IgD-negative memory B cell (primary cell): Measurements from ENCODE around the gene CD2. TPM values are rescaled to one million over a fixed set of nuclear protein-coding genes. Genes with fewer than 3 reads are reported as not detected.

Source experiments
- H3K27ac Mint-ChIP-seq, 3 donors: one replicate each; pipeline ENCODE4 v1.8.0; 2020 to 2022; ENCODE audit warnings: mild to moderate bottlenecking in 3 of 3, mixed read lengths in 3 of 3, moderate library complexity in 1 of 3
- H3K27me3 Mint-ChIP-seq: one replicate; pipeline ENCODE4 v1.8.0; 2021; ENCODE audit warnings: mixed read lengths
- H3K36me3 Mint-ChIP-seq: one replicate; pipeline ENCODE4 v1.8.0; 2020; ENCODE audit warnings: mild to moderate bottlenecking, mixed read lengths
- H3K4me1 Mint-ChIP-seq, 3 donors: one replicate each; pipeline ENCODE4 v1.8.0; 2020 to 2022; ENCODE audit warnings: mixed read lengths in 3 of 3, mild to moderate bottlenecking in 1 of 3
- H3K4me3 Mint-ChIP-seq, 4 donors: one replicate each; pipeline ENCODE4 v1.8.0; 2020 to 2022; ENCODE audit warnings: mild to moderate bottlenecking in 4 of 4, mixed read lengths in 4 of 4, moderate library complexity in 3 of 4
- H3K9me3 Mint-ChIP-seq, 3 donors: one replicate each; pipeline ENCODE4 v1.8.0; 2020 to 2021; ENCODE audit warnings: mixed read lengths in 3 of 3, mild to moderate bottlenecking in 1 of 3
- polyA plus RNA-seq: library from polyadenylated mRNA; unstranded; fragments of 300-500 nt; fragmentation: Illumina TruSeq; gene quantifications from one replicate; pipeline ENCODE4 v1.2.3, GENCODE V29; 2021

CD2 gene
- polyA plus RNA-seq, 1 donor from 2014 or later: 6.6 TPM

DNA sequence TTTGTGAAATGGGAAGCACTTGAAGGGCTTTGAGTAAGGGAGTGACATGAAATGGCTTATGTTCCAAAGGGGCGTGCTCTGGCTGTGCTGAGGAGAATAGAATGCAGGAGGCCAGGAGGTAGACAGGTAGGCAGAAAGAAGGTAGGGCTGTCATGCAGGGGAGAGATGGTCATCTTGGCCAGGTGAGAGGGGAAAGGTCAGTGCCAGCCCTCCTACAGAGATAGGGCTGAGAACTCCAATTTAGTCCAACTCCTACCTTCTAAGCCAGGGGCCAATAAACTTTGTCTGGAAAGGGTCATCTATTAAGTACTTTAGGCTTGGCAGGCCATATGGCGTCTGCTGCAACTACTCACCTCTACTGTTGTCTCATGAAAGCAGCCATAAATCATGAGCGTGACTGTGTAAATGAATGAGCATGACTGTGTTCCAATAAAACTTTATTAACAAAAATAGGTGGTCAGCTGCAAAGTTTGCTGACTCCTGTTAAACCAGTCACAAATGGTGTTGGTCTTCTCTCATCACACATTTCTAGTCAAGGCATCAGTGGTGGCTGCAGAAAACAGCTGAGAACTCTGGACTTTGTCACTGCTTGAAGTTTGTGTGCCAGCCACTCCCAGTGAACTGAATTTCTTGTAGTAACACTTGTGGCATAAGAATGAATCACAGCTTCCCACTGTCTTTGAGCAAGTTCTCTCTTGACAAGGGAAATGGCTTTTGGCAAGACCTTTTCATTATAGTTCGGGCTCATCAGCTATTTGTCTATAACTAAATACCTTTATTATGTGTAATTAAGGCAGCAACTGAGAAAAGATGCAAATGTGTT is 32.0 kb upstream of the CD2 start:
- Mint-ChIP-seq H3K4me3 (no peak overlapping the region), H3K4me1 (peaks cover 1 to 8% (median 5%) of the 10 kb centered on the region in 3 donors), H3K9me3 (no peaks in the 10 kb centered on the region), H3K27ac (no peak overlapping the region), H3K36me3 (no peaks in the 10 kb centered on the region), H3K27me3 (no peaks in the 10 kb centered on the region)

DNA sequence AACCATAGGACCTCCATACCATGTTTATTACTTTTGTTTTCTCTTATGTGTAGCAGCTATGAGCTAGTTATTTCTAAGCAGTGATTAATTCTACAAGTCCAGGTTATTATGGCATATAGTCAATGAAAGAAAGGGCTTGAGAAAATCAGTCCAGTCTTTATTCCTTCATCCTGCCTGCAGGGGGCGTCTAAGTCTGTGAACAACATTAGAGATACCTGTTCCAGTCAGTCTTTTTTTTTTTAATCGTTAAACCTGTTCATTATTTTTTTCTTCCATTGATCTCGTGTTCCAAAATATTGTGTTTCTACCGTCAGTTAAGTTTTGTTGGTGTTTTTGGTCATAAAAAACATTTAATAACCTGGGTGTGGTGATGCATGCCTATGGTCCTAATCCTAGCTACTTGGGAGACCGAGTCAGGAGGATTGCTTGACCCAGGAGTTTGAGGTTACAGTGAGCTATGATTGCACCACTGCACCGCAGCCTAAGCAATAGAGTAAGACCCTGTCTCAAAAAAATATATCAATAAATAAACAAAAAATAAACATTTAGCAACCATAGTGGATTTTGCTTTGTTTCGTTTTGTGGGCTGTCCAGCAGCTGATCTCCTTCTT is 29.4 kb upstream of the CD2 start:
- H3K36me3 Mint-ChIP-seq: no peaks in the 10 kb centered on the region
- no peaks in the 10 kb centered on the region for H3K27me3 Mint-ChIP-seq
- H3K9me3 Mint-ChIP-seq: no peaks in the 10 kb centered on the region
- no peak overlapping the region for H3K27ac Mint-ChIP-seq
- H3K4me3 Mint-ChIP-seq: no peak overlapping the region
- peaks cover 1 to 8% (median 5%) of the 10 kb centered on the region in 3 donors for H3K4me1 Mint-ChIP-seq

DNA sequence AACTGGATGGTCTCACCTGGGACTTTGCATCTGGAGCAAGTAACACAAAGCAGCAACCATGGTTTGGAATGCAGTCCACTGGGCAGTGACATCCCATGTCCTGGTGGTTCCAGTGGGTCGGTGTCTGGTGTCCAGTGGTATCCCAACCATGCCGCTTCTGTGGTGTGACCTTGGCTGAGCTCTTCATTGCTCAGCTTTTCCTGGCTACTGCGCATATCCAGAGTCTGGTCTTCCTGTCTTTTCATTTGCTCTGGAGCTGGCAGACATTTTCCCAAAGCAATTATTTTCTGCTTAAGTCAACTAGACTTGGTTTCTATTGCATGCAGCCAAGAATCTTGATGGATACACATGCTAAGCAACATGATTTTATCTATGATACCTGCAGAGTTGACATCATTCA is 28.4 kb upstream of the CD2 start:
- Mint-ChIP-seq H3K27me3 (no peaks in the 10 kb centered on the region), H3K4me3 (no peak overlapping the region), H3K9me3 (no peaks in the 10 kb centered on the region), H3K4me1 (peaks cover 1 to 8% (median 5%) of the 10 kb centered on the region in 3 donors), H3K36me3 (no peaks in the 10 kb centered on the region), H3K27ac (no peak overlapping the region)

DNA sequence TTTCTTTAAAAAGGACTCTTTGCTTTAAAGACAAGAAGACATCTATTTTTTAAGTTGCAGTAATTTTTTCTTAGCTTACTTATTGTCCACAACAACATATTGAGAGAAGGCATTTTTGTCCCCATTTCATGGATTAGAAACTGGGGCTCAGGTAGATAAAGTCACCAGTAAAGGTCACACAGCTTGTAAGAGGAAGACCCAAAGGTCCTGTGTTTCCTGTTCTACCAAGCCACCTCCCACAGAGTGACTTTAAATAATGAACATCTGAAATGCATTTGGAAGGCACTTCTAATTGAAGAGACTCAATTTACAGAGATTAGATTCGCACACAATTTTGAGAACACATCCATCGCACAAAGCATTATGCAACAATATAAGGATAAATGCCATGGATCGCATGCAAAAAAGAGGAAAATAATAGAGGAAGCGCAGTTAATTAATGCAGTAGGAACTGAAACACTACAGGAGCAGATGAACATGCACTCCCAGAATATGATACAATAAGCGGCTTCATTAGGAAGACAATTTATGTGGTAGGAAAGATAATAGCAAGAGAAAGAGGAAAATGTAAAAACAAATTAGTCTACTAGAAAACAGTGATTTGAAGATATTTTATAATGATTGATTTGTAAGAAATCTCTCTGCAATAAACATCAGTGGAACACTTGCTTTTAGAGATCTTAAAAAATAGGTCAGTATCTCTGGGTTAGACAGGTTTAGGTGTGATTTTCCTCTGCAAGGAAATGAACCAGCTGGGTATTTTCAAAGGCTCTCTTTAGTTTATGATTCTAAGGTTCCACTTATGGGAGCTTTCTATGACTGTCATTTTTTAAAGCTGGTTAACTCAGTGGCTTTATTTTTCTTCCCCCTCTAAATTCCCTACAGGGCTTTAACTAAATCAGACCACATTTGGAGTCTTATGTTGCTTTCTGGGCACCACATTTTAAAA is 27.1 kb upstream of the CD2 start:
- H3K27ac Mint-ChIP-seq: no peak overlapping the region
- peaks cover 1 to 8% (median 5%) of the 10 kb centered on the region in 3 donors for H3K4me1 Mint-ChIP-seq
- H3K9me3 Mint-ChIP-seq: no peaks in the 10 kb centered on the region
- peaks cover 2% of the 10 kb centered on the region for H3K27me3 Mint-ChIP-seq
- H3K4me3 Mint-ChIP-seq: no peak overlapping the region
- no peaks in the 10 kb centered on the region for H3K36me3 Mint-ChIP-seq

DNA sequence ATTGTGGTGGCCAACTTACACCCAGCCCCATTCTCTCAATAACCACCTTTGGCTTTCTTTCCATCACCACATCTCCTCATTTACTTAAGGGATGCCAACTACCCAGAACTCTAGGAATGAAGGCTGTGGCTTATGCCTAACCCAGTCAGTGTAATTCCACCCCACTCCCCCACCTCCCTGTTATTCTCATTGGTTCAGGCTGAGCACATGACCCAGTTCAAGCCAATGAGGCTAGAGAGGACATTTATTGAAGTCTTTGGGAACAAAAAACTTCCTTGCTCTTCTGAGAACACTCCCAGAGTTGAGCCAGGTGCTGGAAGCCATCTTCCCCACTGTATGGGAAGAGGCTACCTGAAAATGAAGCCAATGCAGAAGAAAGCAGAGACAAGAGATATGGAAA is 22.8 kb upstream of the CD2 start:
- no peaks in the 10 kb centered on the region for H3K36me3 Mint-ChIP-seq
- H3K4me3 Mint-ChIP-seq: no peak overlapping the region
- H3K27me3 Mint-ChIP-seq: peaks cover 5% of the 10 kb centered on the region
- H3K9me3 Mint-ChIP-seq: no peaks in the 10 kb centered on the region
- no peak overlapping the region for H3K27ac Mint-ChIP-seq
- H3K4me1 Mint-ChIP-seq: peaks cover 1 to 4% (median 1%) of the 10 kb centered on the region in 3 donors

DNA sequence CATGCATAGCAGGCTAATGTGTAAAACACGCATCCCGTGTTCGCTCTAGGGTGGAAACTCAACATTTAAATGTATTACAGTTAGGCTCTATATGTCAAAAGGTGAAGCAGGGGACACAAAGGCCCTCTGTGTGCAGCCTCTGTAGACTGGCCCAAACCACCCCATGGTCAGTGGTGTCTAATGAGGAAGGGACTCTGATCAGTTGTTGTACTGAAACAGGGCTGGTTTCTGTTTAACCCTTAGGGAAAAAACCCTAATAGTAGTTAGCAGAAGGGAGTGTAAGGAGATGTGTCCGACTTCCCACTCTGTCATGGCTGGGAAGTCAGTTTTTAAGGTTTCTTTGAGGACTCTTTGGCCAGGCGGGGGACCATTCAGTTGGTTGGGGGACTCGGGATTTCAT is 21.5 kb upstream of the CD2 start:
- H3K27me3 Mint-ChIP-seq: peaks cover 5% of the 10 kb centered on the region
- no peak overlapping the region for H3K27ac Mint-ChIP-seq
- H3K4me3 Mint-ChIP-seq: no peak overlapping the region
- H3K4me1 Mint-ChIP-seq: peaks cover 7 to 9% (median 7%) of the 10 kb centered on the region in 3 donors
- no peaks in the 10 kb centered on the region for H3K9me3 Mint-ChIP-seq
- no peaks in the 10 kb centered on the region for H3K36me3 Mint-ChIP-seq

DNA sequence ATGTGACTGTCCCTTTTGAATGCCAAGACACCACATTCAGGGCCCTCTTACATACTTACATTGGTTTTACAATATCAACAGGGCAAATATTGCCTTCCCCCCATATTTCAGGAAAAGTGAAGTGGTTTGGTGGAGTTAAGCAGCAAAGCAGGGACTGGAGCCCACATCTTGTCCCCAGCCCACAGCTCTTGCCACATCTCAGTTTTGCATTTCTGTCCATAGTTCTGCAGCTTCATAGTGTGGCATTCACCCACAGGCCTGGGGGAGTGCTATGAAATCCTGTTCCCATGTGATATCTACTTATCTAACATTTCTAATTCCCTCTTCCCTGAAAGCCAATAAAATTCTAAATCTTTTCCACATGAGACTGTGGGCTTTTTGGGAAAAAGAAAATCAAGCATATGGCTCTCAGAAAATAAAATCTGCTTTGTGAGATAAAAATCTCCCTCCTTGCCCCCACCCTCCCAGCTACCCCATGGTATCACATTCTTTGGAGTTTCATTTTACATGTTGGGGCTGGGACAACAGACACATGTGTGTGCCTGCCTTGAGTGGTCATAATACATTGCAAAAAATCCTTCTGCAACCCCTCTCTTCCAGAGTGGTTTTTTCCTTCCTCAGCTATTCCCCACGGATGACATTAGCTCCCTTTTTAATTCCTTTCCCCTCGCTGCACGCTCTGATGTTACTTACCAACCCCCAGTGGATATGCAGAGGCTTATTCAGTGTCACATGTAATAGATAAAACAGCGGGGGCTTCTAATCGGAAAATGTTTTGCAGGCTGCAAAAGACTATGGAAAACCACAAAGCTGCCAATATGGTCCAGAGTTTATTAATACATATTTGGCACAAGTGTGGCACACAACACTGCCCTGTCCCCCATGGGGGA is 20.5 kb upstream of the CD2 start:
- no peak overlapping the region for H3K4me3 Mint-ChIP-seq
- no peak overlapping the region for H3K27ac Mint-ChIP-seq
- H3K4me1 Mint-ChIP-seq: peaks cover 16 to 18% (median 17%) of the 10 kb centered on the region in 3 donors
- peaks cover 5% of the 10 kb centered on the region for H3K27me3 Mint-ChIP-seq
- no peaks in the 10 kb centered on the region for H3K9me3 Mint-ChIP-seq
- no peaks in the 10 kb centered on the region for H3K36me3 Mint-ChIP-seq

DNA sequence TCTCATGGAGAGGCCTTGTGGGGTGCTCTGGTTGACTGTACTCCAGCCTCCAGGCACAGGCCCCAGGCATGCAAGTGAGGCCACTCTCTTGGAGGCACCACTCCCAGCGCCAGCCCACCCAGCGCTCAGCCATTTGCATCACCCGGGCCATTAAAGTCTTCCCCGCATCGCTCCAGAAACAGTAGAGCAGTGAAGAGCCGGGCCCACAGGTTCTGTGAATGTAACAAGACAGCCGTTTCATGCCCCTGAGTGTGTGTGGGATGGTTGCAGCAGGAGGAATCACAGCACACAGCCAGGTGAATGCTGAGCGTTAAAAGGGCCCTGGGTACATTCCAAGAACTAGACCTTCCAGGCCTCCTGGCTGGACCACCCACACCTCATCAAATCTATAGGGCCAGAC is 19.0 kb upstream of the CD2 start:
- Mint-ChIP-seq H3K9me3 (no peaks in the 10 kb centered on the region), H3K27me3 (peaks cover 5% of the 10 kb centered on the region), H3K27ac (no peak overlapping the region), H3K4me3 (no peak overlapping the region), H3K36me3 (no peaks in the 10 kb centered on the region), H3K4me1 (peaks cover 24 to 31% (median 25%) of the 10 kb centered on the region in 3 donors)

DNA sequence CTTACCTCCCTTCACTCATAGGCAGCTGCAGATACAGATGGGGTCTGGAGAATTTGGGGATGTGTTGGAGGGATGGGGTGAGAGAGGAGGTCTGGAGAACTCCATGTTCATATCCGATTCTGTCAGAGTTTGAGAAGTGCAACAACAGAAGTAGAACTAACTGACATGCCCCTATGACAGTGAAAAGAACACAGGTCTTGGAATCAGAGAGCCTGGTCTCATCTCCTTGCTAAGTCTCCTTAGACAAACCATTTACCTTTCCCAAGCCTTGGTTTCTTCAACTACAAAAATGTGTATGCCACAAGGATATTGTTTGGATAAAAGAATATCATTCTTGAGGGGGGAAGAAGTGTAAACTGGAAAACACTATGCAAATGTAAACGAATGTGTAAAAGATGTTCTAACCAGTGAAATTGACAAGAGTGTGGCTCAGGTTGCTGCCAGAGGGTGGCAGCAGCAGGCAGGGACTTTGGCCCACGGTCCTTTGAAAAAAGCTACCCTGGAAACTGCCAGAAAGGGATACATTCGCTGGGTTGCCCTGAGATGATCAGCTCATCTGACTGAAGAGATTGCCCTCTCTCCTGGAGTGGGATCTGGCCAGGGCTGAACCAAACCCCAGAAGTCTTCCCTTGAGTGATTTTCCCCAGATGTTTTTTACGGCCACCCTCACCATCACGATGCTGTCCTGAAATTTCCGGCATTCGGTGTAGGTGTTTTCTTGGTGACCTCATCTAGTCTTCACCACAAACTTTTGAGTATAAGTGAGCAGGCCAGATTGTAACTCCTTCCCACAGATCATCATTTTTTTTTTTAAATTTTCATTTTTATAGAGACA is 17.0 kb upstream of the CD2 start:
- H3K4me3 Mint-ChIP-seq: peak overlapping the region in 3 of 4 donors; percentile 49 to 89 (median 76)
- H3K27me3 Mint-ChIP-seq: peaks cover 3% of the 10 kb centered on the region
- peak overlapping the region; percentile 73 to 92 (median 89) for H3K27ac Mint-ChIP-seq
- no peaks in the 10 kb centered on the region for H3K36me3 Mint-ChIP-seq
- H3K9me3 Mint-ChIP-seq: no peaks in the 10 kb centered on the region
- peaks cover 24 to 31% (median 27%) of the 10 kb centered on the region in 3 donors for H3K4me1 Mint-ChIP-seq

DNA sequence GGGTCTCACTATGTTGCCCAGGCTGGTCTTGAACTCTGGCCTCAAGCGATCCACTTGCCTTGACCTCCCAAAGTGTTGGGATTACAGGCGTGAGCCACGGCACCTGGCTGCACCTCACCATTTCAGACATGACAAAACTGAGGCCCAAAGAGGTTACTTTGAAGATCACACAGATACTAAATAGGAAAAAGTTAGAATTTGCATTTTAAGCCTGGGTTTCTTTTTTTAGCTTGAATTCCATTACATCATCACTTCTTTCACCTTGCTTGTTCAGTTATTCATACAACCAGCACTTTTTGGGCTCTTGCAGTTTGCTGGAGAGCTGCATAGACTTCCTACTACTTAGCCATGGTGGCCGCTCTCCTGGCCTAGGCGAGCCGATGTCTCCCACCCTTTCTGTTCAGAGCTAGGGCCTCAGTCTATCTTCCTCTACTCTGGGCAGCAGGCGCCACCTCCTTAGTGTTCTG is 16.3 kb upstream of the CD2 start:
- Mint-ChIP-seq H3K4me1 (peaks cover 24 to 31% (median 27%) of the 10 kb centered on the region in 3 donors), H3K9me3 (peaks cover under 1 to 2% (median 1%) of the 10 kb centered on the region in 3 donors), H3K4me3 (peak overlapping the region in 2 of 4 donors; percentile 76 to 89), H3K36me3 (no peaks in the 10 kb centered on the region), H3K27me3 (no peaks in the 10 kb centered on the region), H3K27ac (peak overlapping the region; percentile 73 to 92 (median 89))

DNA sequence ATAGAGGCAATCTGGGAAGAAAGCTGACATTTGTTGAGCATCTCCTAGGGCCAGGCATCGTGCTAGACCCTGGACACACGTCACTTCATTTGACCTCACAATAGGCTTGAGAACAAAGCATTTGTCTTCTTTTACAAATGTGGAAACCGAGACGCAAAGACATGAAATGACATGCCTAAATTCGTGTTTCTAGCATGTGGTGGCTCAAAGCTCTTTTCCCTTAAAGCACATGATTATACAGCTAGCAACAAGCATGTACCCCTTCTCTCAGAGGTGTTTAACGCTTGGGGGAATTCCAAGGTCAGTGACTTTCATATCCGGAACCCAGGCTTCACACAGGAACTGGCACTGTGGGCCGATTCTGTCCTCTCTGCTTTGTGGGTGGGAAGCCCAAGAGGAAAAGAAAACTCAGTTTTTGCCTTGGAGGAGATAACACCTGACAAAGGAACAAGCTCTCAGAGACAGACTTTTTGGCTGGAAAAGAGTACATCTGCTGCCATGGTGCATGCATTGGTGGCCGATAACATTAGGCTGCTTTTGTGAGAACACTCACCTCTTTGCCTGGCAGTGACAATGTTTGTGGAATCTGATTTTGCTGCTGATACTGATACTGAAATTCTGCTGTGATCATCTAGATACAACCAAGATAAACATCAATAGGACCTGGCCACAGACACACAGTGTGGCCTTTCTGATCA is 15.4 kb upstream of the CD2 start:
- no peaks in the 10 kb centered on the region for H3K36me3 Mint-ChIP-seq
- peak overlapping the region in 2 of 4 donors; percentile 64 to 73 for H3K4me3 Mint-ChIP-seq
- peaks cover 1 to 9% (median 3%) of the 10 kb centered on the region in 3 donors for H3K9me3 Mint-ChIP-seq
- peaks cover 24 to 31% (median 27%) of the 10 kb centered on the region in 3 donors for H3K4me1 Mint-ChIP-seq
- no peaks in the 10 kb centered on the region for H3K27me3 Mint-ChIP-seq
- H3K27ac Mint-ChIP-seq: peak overlapping the region; percentile 72 to 92 (median 89)

DNA sequence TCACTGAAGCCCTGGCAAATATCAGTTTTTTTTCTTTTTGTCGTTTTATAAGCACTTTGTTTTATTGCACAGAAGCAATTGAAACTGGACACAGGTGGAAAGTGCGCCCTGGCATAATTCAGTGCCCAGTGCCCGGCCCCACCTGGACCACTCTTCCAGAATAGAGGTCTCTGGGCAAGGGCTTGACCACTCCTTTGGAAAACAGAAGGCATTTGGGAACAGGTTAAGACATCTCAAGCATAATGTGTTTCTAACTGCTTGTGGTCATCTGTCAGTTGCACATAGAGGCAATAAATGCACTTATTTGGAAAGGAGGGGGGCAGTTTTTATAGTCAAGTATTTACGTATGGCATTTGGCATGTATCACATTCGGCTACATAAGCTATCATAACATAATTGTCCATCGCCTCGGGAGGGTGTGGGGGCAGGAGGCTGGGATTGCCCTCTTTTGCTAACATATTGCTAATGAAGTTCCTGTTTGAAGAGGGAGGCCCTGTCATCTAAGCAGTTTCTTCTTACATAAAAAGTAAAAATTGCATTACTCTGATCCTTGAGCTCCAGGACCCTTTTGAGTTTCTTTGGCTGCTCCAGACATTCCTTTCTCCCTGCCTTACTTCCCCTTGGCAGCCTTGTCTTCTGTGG is 14.7 kb upstream of the CD2 start:
- H3K4me3 Mint-ChIP-seq: peak overlapping the region in 1 of 4 donors; percentile 41
- H3K4me1 Mint-ChIP-seq: peaks cover 24 to 31% (median 27%) of the 10 kb centered on the region in 3 donors
- H3K9me3 Mint-ChIP-seq: peaks cover 3 to 15% (median 6%) of the 10 kb centered on the region in 3 donors
- H3K27me3 Mint-ChIP-seq: no peaks in the 10 kb centered on the region
- peak overlapping the region in 1 of 3 donors; percentile 92 for H3K27ac Mint-ChIP-seq
- no peaks in the 10 kb centered on the region for H3K36me3 Mint-ChIP-seq
